GM08714 (cell line): ENCODE data around the gene AKNA.

Experiments
- H3K4me3 ChIP-seq: fragments of 200-500 bp; sonication (Bioruptor generic); 2 replicates; pipeline ENCODE4 v1.5.1; 2014; ENCODE audit warnings: mild to moderate bottlenecking, low read length, inconsistent platforms
- ZNF274 ChIP-seq: IDR thresholded peaks from 2 replicates; pipeline ENCODE4 v1.6.1; 2012; ENCODE audit warnings: mild to moderate bottlenecking, low read depth, low read length

The AKNA gene

GRCh38 chr9:114357360-114357759 is 30.4 kb downstream of the AKNA start:
- no peak for TF ChIP-seq ZNF274
- H3K4me3 ChIP-seq = no peak overlapping the region

DNA sequence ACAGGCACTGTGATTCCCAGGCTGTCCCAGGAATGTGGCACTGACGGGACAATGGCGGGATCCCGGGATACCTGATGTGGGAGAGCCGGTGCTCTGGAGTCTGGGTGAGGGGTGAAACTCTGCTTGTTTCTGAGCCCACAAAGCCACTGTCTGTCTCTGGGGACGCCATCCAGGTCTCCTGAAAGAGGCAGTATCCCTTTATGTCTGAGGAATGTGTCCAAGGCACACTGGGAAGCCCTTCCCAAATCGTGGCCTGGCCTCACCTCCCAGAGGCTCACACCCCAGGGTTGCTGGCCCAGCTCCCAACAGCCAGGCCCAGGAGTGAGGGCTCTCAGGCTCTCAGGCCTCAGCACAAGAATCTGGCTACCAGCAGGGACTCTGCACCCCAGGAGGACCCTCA is 31.0 kb downstream of the AKNA start:
- no peak for TF ChIP-seq ZNF274
- H3K4me3 ChIP-seq = no peak overlapping the region

DNA sequence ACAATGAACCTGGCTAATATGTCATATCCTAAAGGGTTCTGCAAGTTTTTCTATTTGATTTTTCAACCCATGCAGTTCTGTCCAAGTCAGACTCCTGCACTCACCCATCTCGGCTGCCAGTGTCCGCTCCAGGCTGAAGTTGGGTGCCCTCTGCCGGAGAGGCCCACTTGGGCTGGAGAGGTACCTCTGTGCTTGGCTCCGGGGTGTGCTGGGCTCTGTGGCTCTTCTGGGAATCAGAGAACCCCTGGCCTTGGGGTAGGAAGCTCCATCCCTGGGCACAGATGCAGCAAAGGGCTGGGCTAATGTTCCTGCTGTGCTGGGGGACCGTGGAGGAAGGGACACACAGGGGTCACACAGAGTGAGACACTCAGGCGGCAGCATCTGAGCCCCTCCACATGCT is 32.0 kb downstream of the AKNA start:
- no peak overlapping the region for H3K4me3 ChIP-seq
- TF ChIP-seq ZNF274 = no peak

DNA sequence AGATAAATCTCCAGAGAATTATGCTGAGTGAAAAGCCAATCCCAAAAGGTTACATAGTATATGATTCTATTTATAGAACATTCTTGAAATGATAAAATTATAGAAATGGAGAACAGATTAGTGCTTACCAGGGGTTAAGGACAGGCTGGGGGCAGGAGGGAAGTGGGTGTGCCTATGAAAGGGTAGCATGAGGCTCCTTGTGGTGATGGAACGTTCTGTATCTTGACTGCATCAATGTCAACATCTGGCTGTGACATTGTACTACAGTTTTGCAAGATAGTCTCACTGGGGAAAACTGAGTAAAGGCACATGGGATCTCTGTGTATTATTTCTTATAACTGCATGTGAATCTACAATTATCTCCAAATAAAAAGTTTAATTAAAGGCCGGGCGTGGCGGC is 35.9 kb downstream of the AKNA start:
- no peak for TF ChIP-seq ZNF274
- no peak overlapping the region for H3K4me3 ChIP-seq

GRCh38 chr9:114350636-114351401 is 37.0 kb downstream of the AKNA start:
- TF ChIP-seq ZNF274 = no peak
- H3K4me3 ChIP-seq = no peak overlapping the region

- no peak overlapping the region for H3K4me3 ChIP-seq
- no peak for TF ChIP-seq ZNF274
These were observed 37.9 kb downstream of the AKNA start for GRCh38 chr9:114349713-114350480.

DNA sequence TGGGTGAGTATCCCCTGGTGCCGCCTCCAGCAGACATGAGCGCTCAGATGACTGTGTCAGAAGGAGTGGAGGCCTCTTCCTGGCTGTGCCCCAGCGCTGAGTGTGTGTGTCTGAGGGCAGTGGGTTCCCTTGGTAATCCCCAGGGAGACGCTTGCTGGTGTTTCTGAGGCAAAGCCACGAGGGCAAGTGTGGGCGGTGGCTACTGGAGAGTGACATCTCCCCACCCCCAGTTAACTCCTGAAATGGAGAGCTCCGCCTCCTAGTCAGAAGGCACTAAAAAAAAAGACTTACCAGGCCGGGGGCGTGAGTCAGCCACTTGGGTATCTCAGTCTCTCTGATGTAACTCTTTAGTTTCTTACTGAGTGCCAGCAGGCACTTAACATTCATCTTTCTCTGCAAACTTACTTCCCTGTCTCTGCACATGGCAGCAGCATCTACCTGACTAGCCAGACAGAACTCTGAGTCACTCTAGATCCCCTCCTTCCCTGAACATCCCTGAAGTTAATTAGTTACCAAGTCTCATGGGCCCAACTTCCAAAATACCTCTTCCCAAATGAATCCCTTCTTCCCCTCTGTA is 38.8 kb downstream of the AKNA start:
- no peak for TF ChIP-seq ZNF274
- no peak overlapping the region for H3K4me3 ChIP-seq

DNA sequence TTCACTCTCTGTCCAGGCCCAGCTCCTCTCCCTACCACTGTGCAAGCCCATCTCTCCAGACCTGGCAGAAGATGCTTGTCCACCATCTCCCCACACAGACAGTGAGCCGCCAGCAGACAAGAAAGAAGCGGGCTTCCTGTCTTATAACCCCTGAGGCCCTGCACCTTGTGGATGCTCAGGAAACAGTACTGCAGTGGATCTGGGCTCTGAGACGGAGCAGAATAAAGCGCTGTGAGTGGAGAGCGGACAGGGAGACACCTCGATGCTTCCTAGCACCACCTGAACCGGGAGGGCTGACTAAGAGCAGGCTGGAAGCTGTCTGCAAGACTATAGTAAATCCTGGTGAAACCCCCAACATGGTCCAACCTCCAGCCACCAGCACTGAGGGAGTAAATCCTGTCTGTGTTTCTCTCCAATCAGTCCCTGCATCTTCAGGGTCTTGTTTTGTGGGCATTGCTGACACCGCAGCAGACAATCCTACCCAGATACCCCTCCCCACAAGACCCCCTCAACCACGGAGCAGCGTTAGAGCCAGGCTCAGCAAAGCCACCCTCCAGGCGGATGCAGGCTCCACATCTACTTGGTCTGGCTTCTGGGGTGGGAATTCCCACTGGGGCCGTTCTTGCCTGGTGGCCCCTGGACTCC is 39.4 kb downstream of the AKNA start:
- H3K4me3 ChIP-seq = no peak overlapping the region
- TF ChIP-seq ZNF274 = no peak

GRCh38 chr9:114347675-114348074 is 40.1 kb downstream of the AKNA start:
- no peak overlapping the region for H3K4me3 ChIP-seq
- no peak for TF ChIP-seq ZNF274

GRCh38 chr9:114346146-114346545 is 41.6 kb downstream of the AKNA start:
- no peak for TF ChIP-seq ZNF274
- no peak overlapping the region for H3K4me3 ChIP-seq

GRCh38 chr9:114345493-114346065 is 42.2 kb downstream of the AKNA start:
- TF ChIP-seq ZNF274 = no peak
- H3K4me3 ChIP-seq = no peak overlapping the region

- no peak overlapping the region for H3K4me3 ChIP-seq
- TF ChIP-seq ZNF274 = no peak
These were observed 43.1 kb downstream of the AKNA start for GRCh38 chr9:114344692-114345091.

DNA sequence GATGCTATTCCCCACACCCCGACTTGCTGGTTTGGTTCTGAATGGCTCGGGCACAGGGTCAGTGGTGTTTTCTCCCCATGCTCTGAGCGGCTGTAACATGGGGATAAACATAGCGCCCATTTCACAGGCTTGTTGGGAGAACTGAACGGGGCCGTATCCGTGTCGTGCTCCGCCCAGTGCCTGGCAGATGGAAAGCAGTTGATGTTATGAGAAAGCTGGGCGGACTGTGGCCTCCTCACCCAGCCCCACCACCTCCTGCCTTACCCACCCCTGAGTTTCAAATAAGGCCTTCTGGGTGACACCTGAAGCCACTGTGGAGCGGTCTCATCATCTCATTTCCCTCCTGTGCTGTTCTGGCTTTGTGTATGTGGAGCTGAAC is 43.6 kb downstream of the AKNA start:
- no peak for TF ChIP-seq ZNF274
- no peak overlapping the region for H3K4me3 ChIP-seq

DNA sequence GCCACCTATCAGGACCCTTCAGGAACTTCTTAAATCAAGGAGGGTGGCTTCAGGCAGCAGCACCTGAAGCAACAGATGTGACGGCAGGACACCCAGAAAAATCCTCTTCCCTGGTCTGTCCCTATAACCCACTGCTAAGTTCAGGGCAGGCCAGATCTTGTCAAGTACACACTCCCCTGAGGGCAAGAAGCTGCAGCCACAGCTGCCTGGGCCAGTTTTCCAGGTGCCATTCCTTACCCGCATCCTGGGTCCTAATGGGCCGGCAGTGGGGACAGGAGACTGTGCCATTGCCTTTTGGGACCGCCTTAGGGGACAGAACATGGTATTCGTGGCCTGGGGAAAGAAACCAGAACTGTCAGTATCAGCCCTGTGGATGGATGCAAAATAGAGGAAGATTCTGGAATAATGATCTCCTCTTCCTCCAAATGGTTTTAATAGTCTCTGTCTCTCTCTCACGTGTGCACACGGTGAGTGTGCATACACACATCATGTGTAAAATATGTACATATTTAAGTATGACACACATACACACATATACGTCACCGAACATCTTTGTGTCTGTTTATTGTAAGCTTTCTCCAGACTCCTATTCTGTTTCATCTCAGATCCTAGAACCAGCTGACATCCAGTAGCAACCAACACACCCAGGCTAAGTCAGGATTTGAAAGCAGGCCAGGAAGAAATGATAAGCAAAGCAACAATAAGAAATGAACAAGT is 44.2 kb downstream of the AKNA start:
- TF ChIP-seq ZNF274 = no peak
- no peak overlapping the region for H3K4me3 ChIP-seq
